K562 (cell line): ENCODE data around the gene NUDCD3. TPM values are rescaled to one million over a fixed set of nuclear protein-coding genes. Genes with fewer than 3 reads are reported as not detected.

Experiments used
- ATAC-seq: fragments of 200-7000 bp; cut with Tn5 transposase; 3 replicates; pipeline ENCODE4 v1.9.1; 2020; ENCODE audit warnings: moderate library complexity
- BruUV-seq: library from RNA; stranded (reverse); fragments of 400-500 nt; replicated peaks from 2 replicates; lab custom pipeline; 2021; lab: Mats Ljungman, UMichigan
- CTCF ChIA-PET: fragments of 300-600 bp; formaldehyde crosslinking; extraction: SDS; loops from one replicate; lab custom pipeline; 2021; ENCODE audit warnings: low intra/inter-chr PET ratio; lab: Yijun Ruan, JAX
- POLR2A ChIA-PET: fragments of 300-600, 350-650 bp; sonication (Branson Sonifier 250); formaldehyde crosslinking; extraction: SDS; loops from one replicate; lab custom pipeline; 2021; ENCODE audit warnings: antibody characterized with exemption, inconsistent platforms; lab: Yijun Ruan, JAX
- DNase-seq, 4 experiments: peaks; one replicate each; pipeline versions ENCODE4 v3.0.0 to v3.0.0-alpha.2; 2011 to 2018; ENCODE audit warnings: low spot score in 3 of 4, mixed read lengths in 3 of 4; ENCODE audit errors: extremely low read depth in 1 of 4
- FAIRE-seq: peaks from 2 replicates; lab custom pipeline; 2011; peaks lifted over from hg19 to GRCh38; lab: Jason Lieb, UNC
- H2AFZ ChIP-seq: 2 replicates; pipeline ENCODE4 v1.6.0; 2011; ENCODE audit warnings: low read depth, low read length, control low read depth, inconsistent platforms
- H3K27ac ChIP-seq: fragments of 200-600 bp; 3 replicates; pipeline ENCODE4 v1.8.0; 2011; ENCODE audit warnings: low read depth, mild to moderate bottlenecking, control low read depth, inconsistent platforms, low read length, moderate library complexity, mixed read lengths; ENCODE audit errors: extremely low read depth
- H3K27me3 ChIP-seq, 2 experiments: fragments of 300-600 bp in 1 of 2; 2 replicates in 1 of 2; 3 replicates in 1 of 2; pipeline versions ENCODE4 v1.6.0 to v1.8.0; 2011; ENCODE audit warnings: inconsistent platforms in 2 of 2, low read length in 2 of 2, mild to moderate bottlenecking in 1 of 2, mixed read lengths in 1 of 2, moderate library complexity in 1 of 2; ENCODE audit not compliant: control insufficient read depth in 2 of 2, insufficient read depth in 2 of 2
- H3K36me3 ChIP-seq: fragments of 300-600 bp; 3 replicates; pipeline ENCODE4 v1.8.0; 2011; ENCODE audit warnings: mild to moderate bottlenecking, low read length, inconsistent platforms; ENCODE audit not compliant: control insufficient read depth, insufficient read depth
- H3K4me1 ChIP-seq, 2 experiments: fragments of 200-600 bp in 1 of 2; replicated peaks in 1 of 2; 2 replicates in 1 of 2; 3 replicates in 1 of 2; pipeline versions ENCODE4 v1.5.1 to v1.8.0; 2011; ENCODE audit warnings: inconsistent platforms in 2 of 2, low read length in 2 of 2, mild to moderate bottlenecking in 1 of 2, mixed read lengths in 1 of 2, moderate library complexity in 1 of 2; ENCODE audit not compliant: control insufficient read depth in 2 of 2, insufficient read depth in 2 of 2
- H3K4me2 ChIP-seq: 2 replicates; pipeline ENCODE4 v1.6.1; 2011; ENCODE audit warnings: low read length, control low read depth, inconsistent platforms, mixed read lengths; ENCODE audit not compliant: insufficient read depth
- H3K4me3 ChIP-seq: fragments of 200-600 bp; sonication (generic), shearing (Covaris generic); 2 replicates; pipeline ENCODE4 v1.5.1; 2016; ENCODE audit warnings: control low read depth, inconsistent platforms
- H3K79me2 ChIP-seq: fragments of 200-600 bp; 3 replicates; pipeline ENCODE4 v1.8.0; 2011; ENCODE audit warnings: low read length, inconsistent platforms; ENCODE audit not compliant: control insufficient read depth, insufficient read depth
- H3K9ac ChIP-seq, 2 experiments: 2 replicates each; pipeline versions ENCODE4 v1.6.0 to v1.6.1; 2011; ENCODE audit warnings: low read depth in 2 of 2, low read length in 2 of 2, control low read depth in 1 of 2, inconsistent platforms in 1 of 2, mild to moderate bottlenecking in 1 of 2, mixed read lengths in 1 of 2; ENCODE audit not compliant: insufficient read depth in 1 of 2
- H3K9me1 ChIP-seq: one replicate; pipeline ENCODE4 v1.6.0; 2011; ENCODE audit warnings: inconsistent platforms, mild to moderate bottlenecking, low read length, moderate library complexity; ENCODE audit not compliant: control insufficient read depth, insufficient read depth
- H3K9me3 ChIP-seq: replicated peaks from 2 replicates; pipeline ENCODE4 v1.5.1; 2011; ENCODE audit warnings: low read depth, low read length, inconsistent platforms; ENCODE audit not compliant: control insufficient read depth, insufficient read depth
- H4K20me1 ChIP-seq: replicated peaks from 2 replicates; pipeline ENCODE4 v1.6.1; 2011; ENCODE audit warnings: low read length, inconsistent platforms, mixed read lengths; ENCODE audit not compliant: control insufficient read depth, insufficient read depth
- CEBPG ChIP-seq, 3 experiments: fragments of 200-800 bp in 1 of 3; sonication (Bioruptor generic) in 1 of 3; sonication (generic) in 1 of 3; formaldehyde crosslinking in 1 of 3; IDR thresholded peaks in 2 of 3; conservative IDR thresholded peaks in 1 of 3; 2 replicates each; pipeline versions ENCODE4 v1.6.1 to v1.8.0; 2016 to 2022; ENCODE audit warnings: missing compliant biosample characterization in 2 of 3, missing genetic modification characterization in 2 of 3, mild to moderate bottlenecking in 1 of 3, missing genetic modification reagents in 1 of 3
- CREB3L1 ChIP-seq: fragments of 450-650 bp; IDR thresholded peaks from 2 replicates; pipeline ENCODE4 v1.6.1; 2014; ENCODE audit warnings: low read depth, mild to moderate bottlenecking, moderate library complexity, borderline replicate concordance
- MEF2A ChIP-seq: IDR thresholded peaks from 2 replicates; pipeline ENCODE4 v1.6.1; 2011; ENCODE audit warnings: low read depth, mild to moderate bottlenecking, low read length, moderate library complexity; ENCODE audit not compliant: control insufficient read depth
- MEF2D ChIP-seq: conservative IDR thresholded peaks from 2 replicates; pipeline ENCODE4 v1.6.1; 2016; ENCODE audit warnings: low read depth, missing genetic modification characterization, missing compliant biosample characterization
- NONO ChIP-seq, 2 experiments: fragments of 200-400 bp in 1 of 2; fragments of 450-650 bp in 1 of 2; formaldehyde crosslinking in 1 of 2; IDR thresholded peaks; 2 replicates each; pipeline ENCODE4 v1.6.1; 2017; ENCODE audit warnings: low read depth in 2 of 2, mild to moderate bottlenecking in 2 of 2, moderate library complexity in 2 of 2, low read length in 1 of 2
- ZNF134 ChIP-seq: fragments of 250-450 bp; sonication (Bioruptor Pico); conservative IDR thresholded peaks from 2 replicates; pipeline ENCODE4 v1.4.0; 2020
- WGBS: fragments of 100-300 bp; shearing (Covaris generic); methylation state at CpG from one replicate; pipeline ENCODE4 v1.1.6; 2016; ENCODE audit warnings: low coverage, mixed read lengths; ENCODE audit not compliant: insufficient coverage; ENCODE audit errors: missing lambda C conversion rate; 5-methylcytosine and 5-hydroxymethylcytosine counted together
- in situ Hi-C: fragments of 300-500 bp; cut with MboI; formaldehyde crosslinking; loops from 4 replicates; pipeline ENCODE4 v1.15.0; 2018; ENCODE audit warnings: inconsistent platforms, mixed read lengths
- intact Hi-C: fragments of 100-400 bp; cut with micrococcal nuclease; formaldehyde crosslinking; loops from 2 replicates; pipeline ENCODE4 v1.14.2; 2022
- polyA plus RNA-seq, 8 experiments: library from polyadenylated mRNA; depleted of rRNA in 4 of 8; stranded (reverse) in 5 of 8; unstranded in 3 of 8; fragments of >200 nt; fragmentation: Nextera tagmentation in 2 of 8; fragmentation: Illumina TruSeq in 1 of 8; extraction: Ambion mirVana in 2 of 8; extraction: Trizol in 1 of 8; gene quantifications; 2 replicates each; pipeline versions ENCODE4 v1.2.1 to v1.2.3, GENCODE V29; 2011 to 2014; ENCODE audit warnings: inconsistent platforms in 1 of 8, missing spikeins in 1 of 8
- total RNA-seq, 7 experiments: library from RNA; depleted of rRNA in 6 of 7; stranded (reverse); fragments of >200 nt in 6 of 7; fragmentation: Illumina TruSeq in 2 of 7; extraction: Trizol in 2 of 7; gene quantifications; 2 replicates each; pipeline versions ENCODE4 v1.2.1 to v1.2.3, GENCODE V29; 2011 to 2021; ENCODE audit warnings: low replicate concordance in 1 of 7
- TF ChIP-seq, protein P1 (sequence below), 2 experiments: fragments of 450-650 bp in 1 of 2; sonication (generic) in 1 of 2; formaldehyde crosslinking in 1 of 2; IDR thresholded peaks in 1 of 2; conservative IDR thresholded peaks in 1 of 2; 2 replicates each; pipeline versions ENCODE4 v1.6.1 to v1.8.1; 2016 to 2023; ENCODE audit warnings: mild to moderate bottlenecking in 2 of 2, moderate library complexity in 2 of 2, inconsistent platforms in 1 of 2, missing genetic modification reagents in 1 of 2

Gene NUDCD3
- total and polyA plus RNA-seq, 9 of the 15 experiments (the other 6 are each of a cell fraction or from before 2014, with no cell fraction given): 24.8 to 64.2 (median 42.6) TPM

GRCh38 chr7:44449584-44449928, 40.9 kb downstream of the NUDCD3 start:
- no peak overlapping the region for H3K4me3 ChIP-seq
- TF ChIP-seq ZNF134 (CRISPR knock-in tag) (no peak), CREB3L1 (no peak), NONO (IDR thresholded peaks at IDR 0.05; ENCODE audit: low read depth in 2 of 2, low read length in 1 of 2) (no peak), CEBPG (CRISPR knock-in tag; IDR thresholded peaks at IDR 0.05) (no peak), CEBPG (tag; conservative IDR thresholded peaks at IDR 0.05 in 1 of 2, IDR thresholded peaks at IDR 0.05 in 1 of 2) (peak in 1 of 2 experiments; percentile 42; a peak in 2 of 4 replicates), MEF2A (peak; percentile 43; the same call in 1 of the 2 replicates), MEF2D (0 out of 2 replicates have a peak, but pooled peaks have one; percentile 11)
- TF ChIP-seq, protein P1, sequence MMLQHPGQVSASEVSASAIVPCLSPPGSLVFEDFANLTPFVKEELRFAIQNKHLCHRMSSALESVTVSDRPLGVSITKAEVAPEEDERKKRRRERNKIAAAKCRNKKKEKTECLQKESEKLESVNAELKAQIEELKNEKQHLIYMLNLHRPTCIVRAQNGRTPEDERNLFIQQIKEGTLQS (IDR thresholded peaks at IDR 0.05): peak; percentile 30; the same call in 1 of the 2 replicates
- TF ChIP-seq, protein P1 (CRISPR knock-in tag; conservative IDR thresholded peaks at IDR 0.05): no peak
- H3K9me1 ChIP-seq: no peaks in the 10 kb centered on the region
- peaks cover 0 to 7% of the 10 kb centered on the region in 2 experiments; a peak in 2 of 5 replicates for H3K4me1 ChIP-seq
- in situ Hi-C loops (no loop called here), intact Hi-C loops (no loop called here)
- peaks cover 41% of the 10 kb centered on the region; the same call in 2 of the 3 replicates for H3K79me2 ChIP-seq
- peaks cover 5% of the 10 kb centered on the region for H4K20me1 ChIP-seq
- POLR2A ChIA-PET: interaction anchor here (0.6 to 0.7 kb wide), 4 partner anchors 135 to 1872 kb away, joined by 3 read pairs; no protein-coding TSS in a partner anchor
- no peaks in the 10 kb centered on the region for H3K27me3 ChIP-seq
- CTCF ChIA-PET: interaction anchor here (0.6 kb wide), 1 partner anchor 18 kb away, joined by 3 read pairs; no protein-coding TSS in a partner anchor
- no peak overlapping the region for H2AFZ ChIP-seq
- ATAC-seq (no peak), FAIRE-seq (no peak), DNase-seq (no peak)
- H3K4me2 ChIP-seq: no peak overlapping the region
- no TSS peak for BruUV-seq
- H3K9me3 ChIP-seq: no peaks in the 10 kb centered on the region
- H3K27ac ChIP-seq: no peak overlapping the region
- peaks cover 60% of the 10 kb centered on the region; the same call in 1 of the 3 replicates for H3K36me3 ChIP-seq
- 53% methylated on average over 1 of the region's 1 CpG for WGBS
- H3K9ac ChIP-seq: no peak overlapping the region
